Diencephalon (tissue), 1 donor: Measurements from ENCODE around the gene KDM5A. TPM values are rescaled to one million over a fixed set of nuclear protein-coding genes. Genes with fewer than 3 reads are reported as not detected.

Experiments
- total RNA-seq: library from RNA; depleted of rRNA; stranded (reverse); fragments of >200 nt; gene quantifications from one replicate; pipeline ENCODE4 v1.2.3, GENCODE V29; 2014

KDM5A gene
- total RNA-seq = 56.3 TPM

DNA sequence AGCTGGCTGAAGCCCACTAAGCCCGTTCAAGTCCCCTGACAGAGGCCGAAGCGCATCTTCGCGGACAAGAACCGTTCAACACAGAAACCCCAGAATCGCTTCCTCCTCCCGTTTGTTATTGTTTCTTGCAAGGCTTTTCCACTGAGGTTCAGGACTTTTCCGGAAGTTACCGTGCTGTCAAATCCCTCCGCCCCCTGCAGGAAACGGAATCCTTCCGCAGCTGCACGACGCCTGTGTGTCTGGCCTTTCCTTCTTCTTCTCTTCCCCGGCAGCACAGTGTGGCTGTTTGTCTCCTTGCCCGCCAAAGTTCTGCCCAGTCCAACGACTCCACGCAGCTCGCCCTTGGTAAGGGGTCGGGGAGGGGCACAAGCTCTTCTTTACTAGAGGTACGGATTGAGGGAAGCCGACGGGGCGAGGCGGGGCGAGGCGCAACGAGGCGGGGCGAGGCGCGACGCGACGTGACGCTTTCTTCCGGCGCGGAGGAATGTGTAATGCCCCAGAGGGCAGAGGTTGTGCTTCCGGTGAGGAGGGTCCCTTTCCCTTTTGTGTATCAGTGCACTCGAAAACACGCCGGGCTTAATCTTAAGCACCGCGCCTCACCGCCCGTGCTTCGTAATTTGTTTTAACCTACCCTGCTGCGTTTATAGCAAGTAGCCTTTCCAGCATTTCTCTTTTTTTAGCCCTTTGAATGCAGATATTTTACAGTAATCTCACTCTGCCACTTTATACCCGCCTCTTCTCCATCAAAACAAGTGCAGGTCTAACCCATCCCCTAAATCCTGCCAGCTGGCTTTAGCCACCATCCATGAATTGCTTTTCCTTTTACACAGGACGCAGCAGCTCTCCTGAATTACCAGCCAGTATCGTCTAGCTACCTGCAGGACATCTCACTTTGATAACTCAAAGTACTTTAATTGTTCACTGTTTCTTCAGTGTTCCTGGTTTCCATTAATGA, at the start of gene KDM5A:
TSS of gene KDM5A (minus strand) at position 179 of the 955 bp plus-strand sequence. CDS start 229 bp downstream, outside the sequence.

GRCh38 chr12:401235-402028, 12.3 kb upstream of the KDM5A start, which contains the start of gene CCDC77:
CCDC77 (plus strand) TSS chr12:401644; CDS start chr12:409384, 7,740 bp downstream.

GRCh38 chr12:262817-263216, 126.3 kb downstream of the KDM5A start, which contains the start of gene SLC6A13:
SLC6A13 (minus strand) TSS chr12:262836; CDS start chr12:260052, 2,784 bp downstream.

Other genes with a start within 250 kb of the KDM5A start
- 11.8 TPM for gene SLC6A12, start 175.2 kb downstream of the KDM5A start, total RNA-seq
- 17.8 TPM for gene SLC6A13, start 126.5 kb downstream of the KDM5A start, total RNA-seq
- 15.2 TPM for gene CCDC77, start 12.3 kb upstream of the KDM5A start, total RNA-seq
- gene B4GALNT3, start 70.6 kb upstream of the KDM5A start, total RNA-seq = 3.0 TPM